Measurements from ENCODE around the gene PIK3C2G. TPM values are rescaled to one million over a fixed set of nuclear protein-coding genes. Genes with fewer than 3 reads are reported as not detected.
A peak's percentile ranks its signal among the peaks of the same experiment; 100 is the strongest.

Gene PIK3C2G
- total and polyA plus RNA-seq, 5 donors = not detected

DNA sequence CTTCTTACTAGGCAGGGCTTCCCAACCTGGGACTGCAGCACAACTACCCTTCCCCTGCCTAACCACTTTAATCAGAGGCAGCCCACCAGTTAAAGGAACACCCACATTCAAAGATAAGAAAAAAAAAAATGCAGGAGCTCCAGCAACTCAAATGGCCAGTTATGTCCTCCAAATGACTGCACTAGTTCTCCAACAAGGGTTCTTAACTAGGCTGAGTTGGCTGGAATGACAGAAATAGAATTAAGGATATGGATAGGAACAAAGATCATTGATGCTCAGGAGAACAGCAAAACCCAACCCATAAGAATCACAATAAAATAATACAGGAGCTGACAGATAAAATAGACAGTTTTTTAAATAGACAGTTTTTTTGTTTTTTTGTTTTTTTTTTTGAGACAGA, 322.3 kb downstream of the PIK3C2G start:
- Histone ChIP-seq H3K27ac (ENCODE audit: low read length) (no peak overlapping the region), H3K27me3 (ENCODE audit: control insufficient read depth, insufficient read depth) (no peaks in the 10 kb centered on the region)
- intact Hi-C loops (cut with DNase I) = loop anchor here in 1 of 4 donors (10.0 kb wide), 1 partner anchor 51 kb away; no protein-coding TSS in a partner anchor

DNA sequence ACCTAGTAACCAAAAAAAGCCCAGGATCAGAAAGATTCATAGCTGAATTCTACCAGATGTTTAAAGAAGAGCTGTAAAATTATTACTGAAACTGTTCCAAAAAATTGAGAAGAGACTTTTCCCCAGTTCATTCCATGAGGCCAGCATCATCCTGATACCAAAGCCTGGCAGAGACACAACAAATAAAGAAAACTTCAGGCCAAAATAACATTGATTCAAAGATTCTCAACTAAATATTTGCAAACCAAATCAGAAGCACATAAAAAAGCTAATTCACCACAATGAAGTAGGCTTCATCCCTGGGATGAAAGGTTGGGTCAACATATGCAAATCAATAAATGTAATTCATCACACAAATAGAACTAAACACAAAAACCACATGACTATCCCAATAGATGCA, 325.3 kb downstream of the PIK3C2G start:
- intact Hi-C loops (cut with DNase I) = loop anchor here in 1 of 4 donors (10.0 kb wide), 1 partner anchor 48 kb away; no protein-coding TSS in a partner anchor
- no peak overlapping the region for H3K4me3 ChIP-seq (ENCODE audit: low read length)
- DNase-seq (no peak), ATAC-seq (no peak)
- H3K9me3 ChIP-seq (ENCODE audit: control insufficient read depth, low read length) = no peaks in the 10 kb centered on the region
- H3K4me1 ChIP-seq (ENCODE audit: control insufficient read depth, insufficient read depth, low read length) = no peaks in the 10 kb centered on the region
- no peak overlapping the region for H3K27ac ChIP-seq (ENCODE audit: low read length)
- H3K27me3 ChIP-seq (ENCODE audit: control insufficient read depth, insufficient read depth) = no peaks in the 10 kb centered on the region

More for the DNA sequence above, 322.3 kb downstream of the PIK3C2G start:
- no peak for DNase-seq
- no peaks in the 10 kb centered on the region for H3K9me3 ChIP-seq (ENCODE audit: control insufficient read depth, low read length)
- H3K4me3 ChIP-seq (ENCODE audit: low read length) = no peak overlapping the region
- no peaks in the 10 kb centered on the region for H3K4me1 ChIP-seq (ENCODE audit: control insufficient read depth, insufficient read depth, low read length)
- ATAC-seq = no peak

- H3K9me3 ChIP-seq (ENCODE audit: control insufficient read depth, low read length) = no peaks in the 10 kb centered on the region
- no peaks in the 10 kb centered on the region for H3K27me3 ChIP-seq (ENCODE audit: control insufficient read depth, insufficient read depth)
- no peak overlapping the region for H3K27ac ChIP-seq (ENCODE audit: low read length)
- intact Hi-C loops (cut with DNase I) = loop anchor here in 1 of 4 donors (10.0 kb wide), 1 partner anchor 45 kb away; no protein-coding TSS in a partner anchor
- H3K4me3 ChIP-seq (ENCODE audit: low read length) = no peak overlapping the region
- no peak for DNase-seq
- no peaks in the 10 kb centered on the region for H3K4me1 ChIP-seq (ENCODE audit: control insufficient read depth, insufficient read depth, low read length)
- no peak for ATAC-seq
These were observed 328.0 kb downstream of the PIK3C2G start for GRCh38 chr12:18589316-18589715.

DNA sequence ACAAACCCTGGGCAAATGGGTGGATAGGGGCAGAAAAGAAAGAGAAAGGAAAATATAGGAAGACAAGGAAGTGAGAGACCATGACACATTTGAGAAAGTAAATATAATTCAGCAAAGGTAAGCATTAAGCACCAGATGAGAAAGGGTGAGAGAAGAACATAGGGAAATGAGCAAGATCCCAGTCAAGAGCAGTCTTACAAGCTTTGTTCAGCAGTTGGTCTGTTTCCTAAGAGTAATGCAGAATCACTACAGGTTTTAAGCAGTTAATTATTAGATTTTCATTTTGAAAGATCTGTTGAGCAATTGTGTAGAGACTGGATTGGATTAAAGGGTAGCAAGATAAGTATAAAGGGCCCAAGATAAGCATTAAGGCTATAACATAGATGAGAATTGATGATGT, 330.2 kb downstream of the PIK3C2G start:
- H3K27ac ChIP-seq (ENCODE audit: low read length) = no peak overlapping the region
- no peaks in the 10 kb centered on the region for H3K4me1 ChIP-seq (ENCODE audit: control insufficient read depth, insufficient read depth, low read length)
- intact Hi-C loops (cut with DNase I) = no loop called here
- ATAC-seq = no peak
- H3K27me3 ChIP-seq (ENCODE audit: control insufficient read depth, insufficient read depth) = no peaks in the 10 kb centered on the region
- no peak for DNase-seq
- no peaks in the 10 kb centered on the region for H3K9me3 ChIP-seq (ENCODE audit: control insufficient read depth, low read length)
- H3K4me3 ChIP-seq (ENCODE audit: low read length) = no peak overlapping the region

- DNase-seq = no peak
- Histone ChIP-seq H3K9me3 (ENCODE audit: control insufficient read depth, low read length) (no peaks in the 10 kb centered on the region), H3K27me3 (ENCODE audit: control insufficient read depth, insufficient read depth) (no peaks in the 10 kb centered on the region), H3K27ac (ENCODE audit: low read length) (no peak overlapping the region), H3K4me1 (ENCODE audit: control insufficient read depth, insufficient read depth, low read length) (no peaks in the 10 kb centered on the region), H3K4me3 (ENCODE audit: low read length) (no peak overlapping the region)
- intact Hi-C loops (cut with DNase I) = no loop called here
- ATAC-seq = no peak
These were observed 334.1 kb downstream of the PIK3C2G start for GRCh38 chr12:18595412-18595811.

GRCh38 chr12:18601962-18602361, 340.6 kb downstream of the PIK3C2G start:
- DNase-seq (peak in 1 of 3 donors; percentile 21), ATAC-seq (no peak)
- no peak overlapping the region for H3K27ac ChIP-seq (ENCODE audit: low read length)
- no peak overlapping the region for H3K4me3 ChIP-seq (ENCODE audit: low read length)
- H3K9me3 ChIP-seq (ENCODE audit: control insufficient read depth, low read length) = no peaks in the 10 kb centered on the region
- intact Hi-C loops (cut with DNase I) = no loop called here
- no peaks in the 10 kb centered on the region for H3K4me1 ChIP-seq (ENCODE audit: control insufficient read depth, insufficient read depth, low read length)
- 95% methylated on average over 7 of the region's 7 CpGs for WGBS
- H3K27me3 ChIP-seq (ENCODE audit: control insufficient read depth, insufficient read depth) = no peaks in the 10 kb centered on the region

- H3K9me3 ChIP-seq (ENCODE audit: control insufficient read depth, low read length) = no peaks in the 10 kb centered on the region
- 77% methylated on average over 2 of the region's 2 CpGs for WGBS
- H3K27ac ChIP-seq (ENCODE audit: low read length) = no peak overlapping the region
- H3K4me3 ChIP-seq (ENCODE audit: low read length) = no peak overlapping the region
- no peaks in the 10 kb centered on the region for H3K4me1 ChIP-seq (ENCODE audit: control insufficient read depth, insufficient read depth, low read length)
- intact Hi-C loops (cut with DNase I) = no loop called here
- DNase-seq (no peak), ATAC-seq (no peak)
- H3K27me3 ChIP-seq (ENCODE audit: control insufficient read depth, insufficient read depth) = no peaks in the 10 kb centered on the region
These were observed 351.7 kb downstream of the PIK3C2G start for GRCh38 chr12:18612971-18613370.

- no peak for DNase-seq
- no peak overlapping the region for H3K27ac ChIP-seq (ENCODE audit: low read length)
- intact Hi-C loops (cut with DNase I) = no loop called here
- H3K9me3 ChIP-seq (ENCODE audit: control insufficient read depth, low read length) = no peaks in the 10 kb centered on the region
- no peaks in the 10 kb centered on the region for H3K4me1 ChIP-seq (ENCODE audit: control insufficient read depth, insufficient read depth, low read length)
- H3K4me3 ChIP-seq (ENCODE audit: low read length) = no peak overlapping the region
- ATAC-seq = no peak
- no peaks in the 10 kb centered on the region for H3K27me3 ChIP-seq (ENCODE audit: control insufficient read depth, insufficient read depth)
These were observed 359.7 kb downstream of the PIK3C2G start for GRCh38 chr12:18620986-18621385.

- H3K27me3 ChIP-seq (ENCODE audit: control insufficient read depth, insufficient read depth) = no peaks in the 10 kb centered on the region
- no peak overlapping the region for H3K27ac ChIP-seq (ENCODE audit: low read length)
- DNase-seq = no peak
- WGBS = 86% methylated on average over 2 of the region's 2 CpGs
- no peak for ATAC-seq
- H3K4me3 ChIP-seq (ENCODE audit: low read length) = no peak overlapping the region
- intact Hi-C loops (cut with DNase I) = no loop called here
- H3K4me1 ChIP-seq (ENCODE audit: control insufficient read depth, insufficient read depth, low read length) = no peaks in the 10 kb centered on the region
- H3K9me3 ChIP-seq (ENCODE audit: control insufficient read depth, low read length) = no peaks in the 10 kb centered on the region
These were observed 368.1 kb downstream of the PIK3C2G start for GRCh38 chr12:18629445-18629844.

- Histone ChIP-seq H3K27me3 (ENCODE audit: control insufficient read depth, insufficient read depth) (no peaks in the 10 kb centered on the region), H3K4me3 (ENCODE audit: low read length) (no peak overlapping the region), H3K4me1 (ENCODE audit: control insufficient read depth, insufficient read depth, low read length) (no peaks in the 10 kb centered on the region), H3K9me3 (ENCODE audit: control insufficient read depth, low read length) (no peaks in the 10 kb centered on the region), H3K27ac (ENCODE audit: low read length) (no peak overlapping the region)
- ATAC-seq (no peak), DNase-seq (no peak)
- 95% methylated on average over 1 of the region's 1 CpG for WGBS
- intact Hi-C loops (cut with DNase I) = loop anchor here in 1 of 4 donors (10.0 kb wide), 1 partner anchor 45 kb away; no protein-coding TSS in a partner anchor
These were observed 368.6 kb downstream of the PIK3C2G start for GRCh38 chr12:18629916-18630315.

DNA sequence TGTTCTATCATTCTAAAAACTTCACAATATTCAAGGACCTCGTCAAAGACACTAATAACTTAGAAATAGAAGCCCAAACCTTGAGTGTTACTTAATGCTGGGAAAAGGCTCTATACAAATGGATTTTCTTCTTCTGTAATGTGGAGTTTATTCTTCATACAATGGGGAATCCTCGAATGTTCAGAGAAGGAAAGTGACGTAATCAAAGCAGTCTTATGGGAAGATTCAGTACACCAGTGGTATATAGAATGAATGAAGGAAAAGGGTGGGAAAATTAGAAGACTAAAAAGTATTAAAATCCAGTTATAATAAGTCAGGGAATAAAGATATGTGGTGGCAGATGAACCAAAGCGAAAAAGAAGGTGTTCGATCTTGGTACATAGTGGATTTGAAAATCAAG, 370.0 kb downstream of the PIK3C2G start:
- Histone ChIP-seq H3K4me1 (ENCODE audit: control insufficient read depth, insufficient read depth, low read length) (no peaks in the 10 kb centered on the region), H3K4me3 (ENCODE audit: low read length) (no peak overlapping the region), H3K27me3 (ENCODE audit: control insufficient read depth, insufficient read depth) (no peaks in the 10 kb centered on the region), H3K27ac (ENCODE audit: low read length) (no peak overlapping the region), H3K9me3 (ENCODE audit: control insufficient read depth, low read length) (no peaks in the 10 kb centered on the region)
- intact Hi-C loops (cut with DNase I) = loop anchor here in 1 of 4 donors (10.0 kb wide), 1 partner anchor 47 kb away; no protein-coding TSS in a partner anchor
- no peak for DNase-seq
- WGBS = 91% methylated on average over 5 of the region's 5 CpGs
- no peak for ATAC-seq

- WGBS = 59% methylated on average over 2 of the region's 2 CpGs
- Histone ChIP-seq H3K27ac (ENCODE audit: low read length) (no peak overlapping the region), H3K9me3 (ENCODE audit: control insufficient read depth, low read length) (no peaks in the 10 kb centered on the region), H3K4me3 (ENCODE audit: low read length) (no peak overlapping the region), H3K4me1 (ENCODE audit: control insufficient read depth, insufficient read depth, low read length) (no peaks in the 10 kb centered on the region), H3K27me3 (ENCODE audit: control insufficient read depth, insufficient read depth) (no peaks in the 10 kb centered on the region)
- no peak for DNase-seq
- intact Hi-C loops (cut with DNase I) = loop anchor here in 1 of 4 donors (10.0 kb wide), 1 partner anchor 48 kb away; no protein-coding TSS in a partner anchor
- no peak for ATAC-seq
These were observed 371.5 kb downstream of the PIK3C2G start for GRCh38 chr12:18632848-18633247.
